GM18951 (cell line): ENCODE measurements around the gene CCDC149.

Experiments
- POLR2A ChIP-seq: IDR thresholded peaks from 4 replicates; pipeline ENCODE4 v1.6.1; 2011; ENCODE audit warnings: mild to moderate bottlenecking; ENCODE audit not compliant: insufficient read length, insufficient read depth; ENCODE audit errors: extremely low read depth
- in situ Hi-C: fragments of 300-500 bp; cut with MboI; formaldehyde crosslinking; loops from one replicate; pipeline ENCODE4 v1.12.0; 2022; ENCODE audit warnings: low sequenced_read_pairs, mixed read lengths, inconsistent platforms; ENCODE audit not compliant: unreplicated experiment

Gene CCDC149

GRCh38 chr4:24912252-24913118, at the start of gene CCDC149:
Gene CCDC149, minus strand, starts transcription at chr4:24913042. Its CDS starts 178 bp downstream, at chr4:24912864.
- TF ChIP-seq POLR2A = no peak
- in situ Hi-C loops = no loop called here

- in situ Hi-C loops = no loop called here
- no peak for TF ChIP-seq POLR2A
Observed at GRCh38 chr4:24957886-24958285, 45.0 kb upstream of the CCDC149 start.

DNA sequence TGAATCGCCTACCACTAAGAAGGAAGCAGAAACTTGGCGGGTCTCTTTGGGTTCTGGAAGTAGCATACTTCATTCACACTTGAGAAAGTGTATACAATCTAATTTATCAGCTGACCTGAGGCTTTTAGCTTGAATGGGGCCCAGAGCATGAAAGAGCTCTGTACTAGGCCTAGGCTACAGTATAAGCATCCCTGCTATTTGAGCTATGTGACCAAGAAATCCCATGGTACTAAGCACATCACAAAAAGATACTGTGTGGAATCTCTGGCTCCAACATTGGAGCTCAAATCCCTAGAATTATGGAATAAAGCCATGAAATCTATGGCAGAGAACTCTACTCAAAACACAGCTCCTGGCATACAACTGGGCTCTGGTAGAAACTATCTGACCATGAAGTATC, 43.9 kb upstream of the CCDC149 start:
- in situ Hi-C loops = no loop called here
- no peak for TF ChIP-seq POLR2A

GRCh38 chr4:24956091-24956490, 43.2 kb upstream of the CCDC149 start:
- TF ChIP-seq POLR2A = no peak
- in situ Hi-C loops = no loop called here

DNA sequence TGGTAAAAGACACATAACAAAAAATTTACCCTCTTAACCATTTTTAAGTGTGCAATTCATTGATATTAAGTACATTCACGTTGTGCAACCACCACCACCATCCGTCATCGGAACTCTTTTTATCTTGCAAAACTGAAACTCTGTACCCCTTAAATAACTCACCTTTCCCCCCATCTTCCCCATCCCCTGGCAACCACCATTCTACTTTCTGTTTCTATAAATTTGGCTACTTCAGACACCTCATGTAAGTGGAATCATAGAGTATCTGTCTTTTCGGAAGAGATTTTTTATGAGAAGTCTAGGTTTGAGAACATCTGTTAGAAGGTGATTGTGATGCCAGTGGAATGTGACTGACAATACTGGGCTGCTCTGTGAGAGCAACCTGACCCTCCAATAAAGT, 39.8 kb upstream of the CCDC149 start:
- in situ Hi-C loops = no loop called here
- TF ChIP-seq POLR2A = no peak

DNA sequence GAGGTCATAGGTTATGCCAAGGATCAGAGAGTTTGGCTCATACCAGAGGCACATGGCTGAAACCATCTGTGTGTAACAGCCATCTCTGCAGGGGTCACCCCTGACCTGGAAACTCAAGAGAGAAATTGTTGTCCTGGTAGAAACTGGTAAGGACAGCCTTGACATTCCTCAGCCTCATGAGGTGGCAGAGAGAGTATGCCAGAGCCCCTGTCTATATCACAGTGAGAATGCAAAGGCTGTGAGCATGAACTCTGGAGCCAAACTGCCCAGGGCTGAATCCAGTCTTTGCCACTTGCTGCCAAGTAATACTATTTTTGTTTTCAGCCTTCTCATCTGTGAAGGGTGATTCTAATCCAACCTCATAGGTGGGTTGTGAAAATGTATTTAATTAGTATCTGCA, 37.1 kb upstream of the CCDC149 start:
- in situ Hi-C loops = no loop called here
- no peak for TF ChIP-seq POLR2A

DNA sequence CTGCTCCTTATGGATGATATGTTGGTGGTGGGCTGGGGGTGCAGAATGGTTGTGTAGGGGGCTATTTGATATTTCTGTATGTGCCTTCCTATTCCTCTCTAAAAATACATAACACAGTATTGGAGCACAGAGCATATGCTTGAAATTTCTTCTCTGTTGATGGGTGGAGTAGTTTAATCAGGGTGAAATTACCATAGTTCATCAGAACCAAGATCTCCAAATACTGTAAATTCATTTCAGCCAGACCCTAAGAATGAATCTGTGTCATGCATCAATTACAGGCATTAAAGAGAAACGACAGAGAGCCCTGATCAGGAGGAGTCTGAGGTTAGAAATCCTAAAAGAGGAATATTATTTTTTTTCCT, 25.1 kb upstream of the CCDC149 start:
- no peak for TF ChIP-seq POLR2A
- in situ Hi-C loops = no loop called here

- in situ Hi-C loops = no loop called here
- no peak for TF ChIP-seq POLR2A
Observed at GRCh38 chr4:24937176-24937916, 24.5 kb upstream of the CCDC149 start.

DNA sequence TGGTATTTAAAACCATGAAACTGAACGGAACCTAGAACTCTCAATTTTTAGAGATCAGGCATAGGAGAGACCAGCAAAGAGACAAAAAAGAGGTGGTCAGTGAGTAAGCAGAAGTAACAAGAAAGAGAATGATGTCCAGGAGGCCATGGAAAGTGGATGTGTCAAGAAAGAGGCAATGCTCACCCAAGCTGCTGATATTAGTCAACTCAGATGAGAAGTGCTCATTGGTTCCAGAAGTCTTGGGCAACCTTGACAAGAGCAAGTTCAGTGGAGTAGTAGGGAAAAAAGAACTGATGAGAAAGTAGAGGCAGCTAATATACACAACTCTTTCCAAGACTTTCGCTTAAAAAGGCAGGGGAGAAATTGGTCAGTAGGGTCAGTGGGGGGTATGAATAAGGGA, 23.0 kb upstream of the CCDC149 start:
- in situ Hi-C loops = no loop called here
- no peak for TF ChIP-seq POLR2A

- TF ChIP-seq POLR2A = no peak
- in situ Hi-C loops = no loop called here
Observed at GRCh38 chr4:24934311-24934710, 21.5 kb upstream of the CCDC149 start.

- in situ Hi-C loops = no loop called here
- no peak for TF ChIP-seq POLR2A
Observed at GRCh38 chr4:24933684-24934275, 20.9 kb upstream of the CCDC149 start.

- TF ChIP-seq POLR2A = no peak
- in situ Hi-C loops = no loop called here
Observed at GRCh38 chr4:24932515-24933225, 19.8 kb upstream of the CCDC149 start.

DNA sequence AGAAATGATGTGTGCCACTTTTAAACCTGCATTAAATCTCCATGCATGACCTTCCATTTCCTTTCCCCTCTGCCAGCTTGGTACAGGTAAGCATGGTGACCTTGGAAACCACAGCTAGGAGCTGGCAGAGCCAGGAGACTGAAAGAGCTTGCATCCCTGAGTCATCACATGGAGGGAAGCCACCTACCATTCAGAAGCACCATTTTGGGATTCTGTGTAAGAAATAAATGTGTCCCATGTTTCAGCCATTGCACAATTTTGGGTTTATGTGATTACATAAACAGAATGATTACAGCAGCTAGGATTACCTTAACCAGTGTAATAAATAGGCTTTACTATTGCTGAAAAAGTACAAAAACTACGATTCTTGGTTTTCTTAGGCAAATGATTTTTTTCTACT, 17.3 kb upstream of the CCDC149 start:
- in situ Hi-C loops = no loop called here
- no peak for TF ChIP-seq POLR2A

- no peak for TF ChIP-seq POLR2A
Observed at GRCh38 chr4:24928708-24929107, 15.9 kb upstream of the CCDC149 start.

DNA sequence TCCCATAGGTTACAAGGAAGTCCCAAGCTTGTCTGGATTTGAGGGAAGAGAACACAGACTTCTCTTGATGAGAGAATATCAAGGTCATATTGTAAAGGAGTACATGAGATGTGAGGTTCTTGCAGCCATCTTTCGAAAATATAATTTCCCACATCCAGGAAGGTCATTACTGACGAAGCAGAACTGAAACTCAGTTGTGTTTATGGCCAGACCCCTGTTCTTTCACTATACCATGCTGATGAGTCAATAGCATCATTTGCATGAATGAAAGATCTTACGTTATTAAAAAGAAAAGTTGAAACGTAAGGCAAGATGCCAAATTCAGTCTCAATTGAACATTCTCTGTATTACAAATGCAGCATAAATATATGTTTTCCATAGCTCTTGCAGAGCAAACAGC, 14.2 kb upstream of the CCDC149 start:
- TF ChIP-seq POLR2A = no peak
- in situ Hi-C loops = no loop called here

More at GRCh38 chr4:24928708-24929107, 15.9 kb upstream of the CCDC149 start:
- in situ Hi-C loops = no loop called here
